GM11168 (cell line): ENCODE results near the gene MCC.

Source experiments
- in situ Hi-C: fragments of 300-500 bp; cut with MboI; formaldehyde crosslinking; loops from one replicate; pipeline ENCODE4 v1.12.0; 2022; ENCODE audit warnings: low sequenced_read_pairs; ENCODE audit not compliant: unreplicated experiment

The MCC gene

DNA sequence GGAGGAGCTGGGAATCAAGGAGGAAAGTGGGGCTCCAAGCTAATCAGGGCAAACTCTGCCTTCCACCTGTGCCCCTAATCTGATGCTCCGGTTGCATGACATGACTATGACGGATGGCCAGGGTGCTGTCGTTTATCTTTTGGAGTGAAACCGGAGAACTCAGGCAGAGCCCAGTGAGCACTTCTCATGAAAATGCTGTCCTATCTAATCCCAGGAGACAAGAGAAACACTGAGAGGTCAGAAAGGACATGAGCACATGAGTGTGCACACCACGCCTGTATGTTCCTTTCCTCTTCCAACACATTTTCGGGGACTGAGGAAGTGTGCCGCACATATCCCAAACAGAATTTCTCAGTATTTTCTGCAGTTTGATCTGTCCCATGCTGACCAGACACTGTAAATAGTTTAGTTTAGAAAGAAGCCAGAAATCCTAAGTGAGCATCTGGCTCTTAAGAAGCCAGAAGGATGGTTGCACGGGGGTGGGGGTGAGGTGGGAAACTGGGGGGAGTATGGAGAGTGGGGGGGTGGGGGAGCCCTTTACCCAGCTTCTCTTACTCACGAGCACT lies 270.6 kb downstream of the MCC start:
- in situ Hi-C loops = no loop called here

GRCh38 chr5:113216545-113216944 lies 271.7 kb downstream of the MCC start:
- in situ Hi-C loops = no loop called here

GRCh38 chr5:113215401-113216060 lies 272.7 kb downstream of the MCC start:
- in situ Hi-C loops = no loop called here

DNA sequence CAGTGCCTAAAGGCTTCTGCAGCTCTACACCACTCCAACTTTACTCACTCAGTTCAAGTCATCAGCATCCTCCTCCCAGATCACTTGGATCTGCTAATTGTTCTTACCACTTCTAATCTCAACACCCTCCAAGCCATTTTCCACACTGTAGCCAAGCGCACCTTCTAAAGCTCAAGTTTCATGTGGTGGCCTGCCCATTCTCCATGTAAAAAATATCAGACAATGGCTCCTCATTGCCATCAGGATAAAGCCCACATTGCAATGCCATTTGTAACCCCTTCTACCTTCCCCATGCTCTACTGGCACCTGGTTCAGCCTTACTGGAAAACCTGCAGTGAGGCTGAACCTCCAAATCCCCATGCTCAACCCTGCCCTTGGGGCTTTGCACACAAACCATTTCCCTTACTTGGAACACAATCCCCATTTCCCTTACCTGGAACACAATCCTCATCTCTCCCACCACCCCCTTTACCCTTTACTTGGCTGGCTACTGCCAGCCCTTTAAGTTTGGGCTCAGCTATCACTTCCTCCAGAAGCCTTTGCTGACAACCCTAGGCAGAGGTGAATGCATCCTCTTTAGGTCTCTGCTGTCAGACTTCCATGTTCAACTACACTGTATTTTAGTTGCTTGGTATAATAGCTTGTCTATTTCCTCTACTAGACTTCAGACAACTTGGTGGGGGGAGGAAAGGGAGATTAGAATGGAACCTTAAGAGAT lies 273.5 kb downstream of the MCC start:
- in situ Hi-C loops = no loop called here

GRCh38 chr5:113213551-113214425 lies 274.5 kb downstream of the MCC start:
- in situ Hi-C loops = no loop called here

DNA sequence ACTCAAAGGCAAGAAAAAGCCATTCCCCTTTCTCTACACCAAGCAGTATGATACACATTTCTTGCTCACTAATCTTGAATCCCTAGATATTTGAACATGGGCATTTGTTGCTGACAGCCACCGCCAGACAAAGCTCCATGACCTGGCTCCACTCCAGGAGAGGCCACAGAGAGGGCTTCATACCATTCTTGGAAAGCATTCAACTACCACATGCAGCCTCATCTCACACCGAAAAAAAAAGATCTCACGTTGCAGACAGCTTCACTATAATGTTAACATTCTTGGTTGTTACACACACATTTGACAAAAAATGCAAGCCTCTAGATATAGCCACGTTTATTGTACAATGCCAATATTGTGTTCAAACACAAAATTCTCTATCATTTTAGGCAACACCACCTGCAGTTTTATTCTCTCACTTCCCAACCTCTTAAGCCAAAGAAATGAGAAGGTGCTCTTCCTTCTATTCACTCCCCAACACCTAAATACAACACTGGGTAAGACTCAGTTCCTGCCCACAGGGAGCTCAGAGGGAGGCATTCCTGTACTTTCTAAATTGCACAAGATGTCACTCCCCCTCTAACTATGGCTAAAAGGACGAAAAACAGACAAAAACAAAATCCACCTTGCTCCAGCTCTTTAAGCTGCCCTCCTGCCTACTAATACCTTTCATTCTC lies 275.9 kb downstream of the MCC start:
- in situ Hi-C loops = no loop called here

GRCh38 chr5:113209498-113209897 lies 278.8 kb downstream of the MCC start:
- in situ Hi-C loops = no loop called here

- in situ Hi-C loops = no loop called here
Measured at GRCh38 chr5:113205807-113206206, 282.4 kb downstream of the MCC start.

GRCh38 chr5:113205323-113205722 lies 282.9 kb downstream of the MCC start:
- in situ Hi-C loops = no loop called here

- in situ Hi-C loops = no loop called here
Measured at GRCh38 chr5:113204525-113205161, 283.6 kb downstream of the MCC start.

DNA sequence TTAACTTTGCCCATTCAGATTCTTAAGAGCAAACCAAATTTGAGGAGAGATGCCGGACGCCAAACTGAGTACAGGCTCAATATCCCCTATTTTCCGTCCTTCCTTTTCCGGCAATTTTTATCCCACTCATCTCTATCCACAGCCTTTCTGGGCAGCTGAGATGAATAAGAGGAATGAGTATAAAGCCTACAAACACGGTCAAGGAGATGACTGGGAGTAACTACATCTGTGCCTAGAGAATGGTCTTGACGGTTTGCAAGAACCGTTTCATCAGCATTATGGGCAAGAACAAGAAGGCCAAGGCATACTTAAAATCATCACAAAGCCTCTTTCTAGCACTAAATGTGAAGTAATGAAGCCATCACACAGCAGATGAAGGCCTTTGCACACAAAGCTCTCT lies 284.3 kb downstream of the MCC start:
- in situ Hi-C loops = no loop called here

DNA sequence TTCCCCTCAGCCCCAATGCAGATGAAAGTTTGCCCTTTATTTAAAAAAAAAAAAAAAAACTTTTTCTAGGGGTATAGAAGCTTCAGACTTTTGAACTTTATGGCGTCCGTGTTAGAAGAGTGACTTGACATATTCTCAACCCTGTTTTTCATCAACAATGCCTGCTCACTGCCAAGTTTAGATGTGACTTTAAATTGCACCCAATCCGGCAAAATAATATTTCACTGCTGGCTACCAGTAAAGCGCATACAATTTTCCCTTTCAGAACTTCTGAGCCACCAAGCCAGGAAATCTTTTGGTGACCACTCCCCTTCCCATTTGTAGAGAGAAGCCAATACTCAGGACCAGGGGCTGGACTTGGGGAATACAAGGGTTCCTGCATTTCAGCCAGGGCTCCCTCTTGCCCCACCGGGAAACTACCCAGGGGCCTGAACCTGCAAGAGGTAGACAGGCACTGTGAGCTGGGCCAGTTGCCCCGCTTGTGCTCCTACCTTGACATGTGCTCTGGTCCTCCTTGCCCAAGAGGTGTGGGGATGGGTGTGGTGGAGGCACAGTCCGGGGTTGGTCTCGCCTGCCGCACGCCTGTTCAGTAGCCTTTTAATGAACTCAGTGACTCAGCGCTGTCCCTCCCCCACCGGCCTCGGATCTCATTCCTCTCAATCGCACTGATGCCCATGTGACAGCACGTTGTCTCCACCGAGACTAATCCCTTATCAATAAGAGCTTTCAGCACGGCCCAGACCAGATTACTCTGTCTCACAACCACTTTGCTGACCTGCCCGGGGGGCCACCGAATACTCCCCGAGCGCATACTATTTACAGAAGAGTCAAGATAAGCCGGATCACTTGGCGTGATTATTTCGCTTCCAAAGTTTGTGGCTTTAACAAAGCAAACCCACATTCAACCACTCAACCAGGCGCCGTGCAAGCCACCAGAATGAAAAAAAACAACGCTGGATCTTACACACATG lies 285.2 kb downstream of the MCC start:
- in situ Hi-C loops = no loop called here

DNA sequence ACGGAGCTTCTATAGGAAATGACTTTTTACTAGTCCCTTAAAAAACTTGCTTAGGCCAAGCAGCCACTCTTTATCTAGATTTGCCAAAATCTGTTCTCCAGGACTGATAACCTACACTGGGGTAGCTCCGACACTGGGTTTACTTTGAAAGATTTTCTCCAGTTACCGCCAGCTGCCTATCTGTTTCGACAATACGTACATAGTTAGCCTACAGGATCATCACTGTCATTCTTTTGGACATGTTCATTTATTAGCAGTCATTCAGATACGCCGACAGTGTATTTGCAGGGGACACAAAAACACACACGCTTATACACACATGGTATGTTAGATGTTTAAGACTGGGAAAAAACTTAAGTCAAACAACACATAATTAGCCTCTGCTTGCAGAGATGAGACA lies 286.0 kb downstream of the MCC start:
- in situ Hi-C loops = no loop called here

- in situ Hi-C loops = no loop called here
Measured at GRCh38 chr5:113201715-113202114, 286.5 kb downstream of the MCC start.

- in situ Hi-C loops = no loop called here
Measured at GRCh38 chr5:113199122-113199905, 288.9 kb downstream of the MCC start.

GRCh38 chr5:113197456-113198200 lies 290.6 kb downstream of the MCC start:
- in situ Hi-C loops = no loop called here

DNA sequence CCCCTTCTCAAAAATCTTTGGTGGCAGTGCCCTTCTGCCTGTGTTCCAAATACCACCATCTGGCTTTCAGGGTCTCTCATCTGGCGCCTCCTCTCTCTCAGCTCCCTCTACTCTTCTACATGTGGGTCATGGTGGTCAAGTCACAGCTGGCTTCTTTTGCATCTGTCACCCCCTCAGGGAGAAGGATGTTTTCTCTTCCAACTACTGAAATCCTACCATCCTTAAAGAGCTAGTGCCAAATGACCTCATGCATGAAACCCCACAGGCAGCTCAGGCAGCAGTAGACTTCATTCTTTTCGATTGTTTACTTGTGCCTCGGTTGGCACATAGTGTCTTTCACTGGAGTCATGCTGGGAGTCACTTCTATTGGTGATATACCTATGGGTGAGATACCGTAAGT lies 292.5 kb downstream of the MCC start:
- in situ Hi-C loops = no loop called here
